Neutrophil (primary cell): ENCODE measurements around the gene SNRNP200.

Experiments used
- H3K27ac ChIP-seq: fragments of 200-600 bp; sonication (generic); 2 replicates; pipeline ENCODE4 v1.5.1; 2016; ENCODE audit warnings: mild to moderate bottlenecking, moderate library complexity
- H3K27me3 ChIP-seq: fragments of 200-600 bp; sonication (generic); 2 replicates; pipeline ENCODE4 v1.6.0; 2016; ENCODE audit warnings: mild to moderate bottlenecking
- H3K36me3 ChIP-seq: fragments of 200-600 bp; sonication (generic); 2 replicates; pipeline ENCODE4 v1.5.1; 2017
- H3K4me1 ChIP-seq, 2 experiments: fragments of 200-600 bp in 1 of 2; sonication (generic) in 1 of 2; 1 replicate in 1 of 2; 2 replicates in 1 of 2; pipeline versions ENCODE4 v1.5.1 to v1.6.1; 2013 to 2016; ENCODE audit warnings: low read depth in 1 of 2, low read length in 1 of 2, mild to moderate bottlenecking in 1 of 2, moderate library complexity in 1 of 2; ENCODE audit not compliant: control insufficient read depth in 1 of 2, insufficient read depth in 1 of 2
- H3K4me3 ChIP-seq, 2 experiments: fragments of 200-600 bp in 1 of 2; sonication (generic) in 1 of 2; 1 replicate in 1 of 2; 2 replicates in 1 of 2; pipeline ENCODE4 v1.5.1; 2013 to 2016; ENCODE audit warnings: low read depth in 1 of 2, low read length in 1 of 2, mild to moderate bottlenecking in 1 of 2, moderate library complexity in 1 of 2
- H3K9me3 ChIP-seq: fragments of 200-600 bp; sonication (generic); 2 replicates; pipeline ENCODE4 v1.5.1; 2016
- CTCF ChIP-seq: fragments of 200-600 bp; sonication (generic); IDR thresholded peaks from 2 replicates; pipeline ENCODE4 v1.5.1; 2016; ENCODE audit warnings: antibody characterized with exemption

SNRNP200 gene

GRCh38 chr2:96305091-96305978, at the start of gene SNRNP200:
Gene SNRNP200, minus strand, starts transcription at chr2:96305546. Its CDS starts 109 bp downstream, at chr2:96305437.
- H3K9me3 ChIP-seq = no peaks in the 10 kb centered on the region
- peaks cover 38% of the 10 kb centered on the region in 2 experiments for H3K4me1 ChIP-seq
- peaks cover 38% of the 10 kb centered on the region for H3K36me3 ChIP-seq
- peak within 1 kb of the TSS; percentile 80 to 94 for H3K4me3 ChIP-seq
- H3K27ac ChIP-seq = peak within 1 kb of the TSS; percentile 86
- no peaks in the 10 kb centered on the region for H3K27me3 ChIP-seq
- TF ChIP-seq CTCF = no peak

DNA sequence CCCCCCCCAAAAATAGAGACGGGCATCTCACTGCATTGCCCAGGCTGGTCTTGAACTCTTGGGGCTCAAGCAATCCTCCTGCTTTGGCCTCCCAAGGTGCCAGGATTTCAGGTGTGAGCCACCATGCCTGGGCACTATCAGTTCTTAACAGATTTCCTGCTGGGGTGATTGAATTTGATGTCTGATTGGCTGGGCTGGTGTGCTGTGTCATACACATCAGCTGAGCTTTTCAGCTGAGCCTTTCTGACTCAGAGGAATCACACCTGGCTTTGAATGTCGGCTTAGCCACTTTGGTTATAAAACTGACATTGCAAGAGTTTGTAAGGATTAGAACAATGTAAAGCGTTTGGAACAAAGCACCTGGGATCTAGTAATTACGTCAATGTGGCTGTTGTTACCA, 49.1 kb upstream of the SNRNP200 start:
- Histone ChIP-seq H3K36me3 (peaks cover 91% of the 10 kb centered on the region), H3K4me1 (no peaks in the 10 kb centered on the region), H3K27me3 (no peaks in the 10 kb centered on the region), H3K4me3 (no peak overlapping the region), H3K27ac (no peak overlapping the region), H3K9me3 (no peaks in the 10 kb centered on the region)
- TF ChIP-seq CTCF = no peak

DNA sequence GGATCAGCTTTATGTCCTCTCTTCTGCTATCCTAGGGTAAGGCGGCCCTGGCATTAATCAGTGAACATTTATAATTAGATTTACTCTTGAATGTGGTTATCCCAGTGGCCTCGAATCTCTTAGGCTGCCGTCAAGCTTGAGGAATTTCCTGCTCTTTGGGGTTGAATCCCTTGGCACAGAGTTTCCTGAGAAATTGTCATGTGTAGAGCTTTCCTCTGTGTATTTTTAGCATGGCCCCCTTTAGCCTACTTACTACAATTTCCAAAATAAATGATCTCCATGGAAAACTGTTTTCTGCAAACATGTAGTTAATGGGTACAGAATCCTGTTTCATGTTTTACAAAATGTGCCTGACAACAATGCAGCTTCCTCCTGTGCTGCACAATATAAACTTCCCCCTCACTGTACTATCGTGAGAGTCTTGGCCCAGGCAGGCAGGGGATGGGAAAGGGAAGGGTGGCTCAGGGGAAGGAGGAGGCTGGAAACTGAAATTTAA, 48.3 kb upstream of the SNRNP200 start:
- no peak for TF ChIP-seq CTCF
- Histone ChIP-seq H3K4me3 (no peak overlapping the region), H3K36me3 (peaks cover 87% of the 10 kb centered on the region), H3K27ac (no peak overlapping the region), H3K9me3 (no peaks in the 10 kb centered on the region), H3K4me1 (no peaks in the 10 kb centered on the region), H3K27me3 (no peaks in the 10 kb centered on the region)

DNA sequence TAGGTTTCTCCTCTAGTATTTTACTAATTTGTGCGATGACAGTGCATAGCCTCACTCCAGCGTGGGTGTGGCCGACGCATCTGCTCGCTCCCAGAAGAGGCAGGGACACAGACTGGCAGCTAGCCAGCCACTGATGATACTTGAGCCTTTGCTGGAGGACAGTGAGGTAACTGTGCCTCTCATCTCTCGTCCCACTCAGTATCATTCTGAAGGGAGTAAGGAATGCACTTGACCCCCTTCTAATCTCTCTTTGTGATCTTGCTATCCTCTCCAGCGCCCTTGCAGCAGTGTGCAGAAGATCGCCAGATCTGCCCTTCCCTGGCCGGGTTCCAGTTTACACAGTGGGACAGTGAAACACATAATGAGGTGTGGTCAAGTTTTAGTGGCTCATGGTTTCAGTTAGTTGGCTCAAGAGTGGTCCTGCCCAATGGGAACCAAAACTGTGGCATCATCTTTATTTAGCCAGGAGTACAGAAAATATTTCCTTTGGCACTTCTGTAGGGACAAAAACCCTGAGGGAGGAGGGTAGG, 47.8 kb upstream of the SNRNP200 start:
- H3K27me3 ChIP-seq = no peaks in the 10 kb centered on the region
- no peaks in the 10 kb centered on the region for H3K9me3 ChIP-seq
- peaks cover 90% of the 10 kb centered on the region for H3K36me3 ChIP-seq
- H3K4me3 ChIP-seq = no peak overlapping the region
- no peaks in the 10 kb centered on the region for H3K4me1 ChIP-seq
- no peak for TF ChIP-seq CTCF
- no peak overlapping the region for H3K27ac ChIP-seq

DNA sequence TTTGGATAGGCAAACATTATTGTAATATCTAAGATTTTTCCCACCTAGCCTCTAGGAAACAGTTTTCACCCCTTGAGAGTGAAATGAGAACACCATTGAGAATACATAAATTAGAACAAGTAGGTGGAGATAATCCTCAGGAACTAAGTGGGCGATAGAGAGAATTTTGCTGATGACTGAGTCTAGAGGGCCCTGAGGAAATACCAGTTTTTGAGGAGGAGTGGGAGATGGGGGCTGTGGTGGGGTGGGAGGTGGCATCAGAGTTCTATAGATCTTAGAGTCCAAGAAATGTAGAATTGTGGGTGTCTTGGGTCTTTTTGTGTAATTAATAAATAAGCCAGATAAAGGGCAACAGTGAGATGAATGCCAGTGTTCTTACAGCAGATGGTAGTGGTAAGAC, 42.0 kb upstream of the SNRNP200 start:
- no peak for TF ChIP-seq CTCF
- Histone ChIP-seq H3K36me3 (peaks cover 91% of the 10 kb centered on the region), H3K27ac (no peak overlapping the region), H3K4me3 (no peak overlapping the region), H3K9me3 (no peaks in the 10 kb centered on the region), H3K27me3 (no peaks in the 10 kb centered on the region), H3K4me1 (no peaks in the 10 kb centered on the region)
